ENCODE results near the gene PRSS38.

The PRSS38 gene

GRCh38 chr1:227815468-227816409 lies at the start of gene PRSS38:
PRSS38 (plus strand) TSS chr1:227815675; CDS start chr1:227815717, 42 bp downstream.
- Histone ChIP-seq H3K36me3 (no peaks in the 10 kb centered on the region), H3K4me3 (no peak within 1 kb of the TSS), H3K27me3 (no peaks in the 10 kb centered on the region), H3K27ac (no peak within 1 kb of the TSS), H3K9me3 (peaks cover 0 to 11% (median 8%) of the 10 kb centered on the region in 3 donors), H3K4me1 (no peaks in the 10 kb centered on the region)
- no peak for TF ChIP-seq CTCF (IDR thresholded peaks at IDR 0.05)
- intact Hi-C loops (cut with DNase I; ENCODE audit: low total_unique reads): no loop called here
- DNase-seq: no peak

- intact Hi-C loops (cut with DNase I; ENCODE audit: low total_unique reads): loop anchor here (10.0 kb wide), 1 partner anchor 319 kb away; the partner anchor contains the start of gene ARF1
- Histone ChIP-seq H3K4me1 (peaks cover 0 to 16% (median 6%) of the 10 kb centered on the region in 4 donors), H3K36me3 (peaks cover 27 to 85% (median 52%) of the 10 kb centered on the region in 3 donors), H3K27ac (no peak overlapping the region), H3K9me3 (no peaks in the 10 kb centered on the region), H3K4me3 (no peak overlapping the region), H3K27me3 (no peaks in the 10 kb centered on the region)
- DNase-seq: no peak
- no peak for TF ChIP-seq CTCF (IDR thresholded peaks at IDR 0.05)
These were observed 49.4 kb upstream of the PRSS38 start for GRCh38 chr1:227766015-227766634.

GRCh38 chr1:227766653-227767277 lies 48.7 kb upstream of the PRSS38 start:
- Histone ChIP-seq H3K4me3 (no peak overlapping the region), H3K9me3 (no peaks in the 10 kb centered on the region), H3K36me3 (peaks cover 27 to 84% (median 52%) of the 10 kb centered on the region in 3 donors), H3K4me1 (peaks cover 0 to 16% (median 6%) of the 10 kb centered on the region in 4 donors), H3K27me3 (no peaks in the 10 kb centered on the region), H3K27ac (no peak overlapping the region)
- no peak for DNase-seq
- no peak for TF ChIP-seq CTCF (IDR thresholded peaks at IDR 0.05)
- intact Hi-C loops (cut with DNase I; ENCODE audit: low total_unique reads): loop anchor here (10.0 kb wide), 1 partner anchor 318 kb away; the partner anchor contains the start of gene ARF1

- H3K4me3 ChIP-seq: no peak overlapping the region
- H3K4me1 ChIP-seq: peaks cover 0 to 10% (median 3%) of the 10 kb centered on the region in 4 donors
- H3K36me3 ChIP-seq: peaks cover 27 to 86% (median 52%) of the 10 kb centered on the region in 3 donors
- intact Hi-C loops (cut with DNase I; ENCODE audit: low total_unique reads): loop anchor here (10.0 kb wide), 1 partner anchor 317 kb away; the partner anchor contains the start of gene ARF1
- TF ChIP-seq CTCF (IDR thresholded peaks at IDR 0.05): no peak
- no peak for DNase-seq
- no peaks in the 10 kb centered on the region for H3K9me3 ChIP-seq
- no peak overlapping the region for H3K27ac ChIP-seq
- H3K27me3 ChIP-seq: no peaks in the 10 kb centered on the region
These were observed 47.9 kb upstream of the PRSS38 start for GRCh38 chr1:227767401-227768124.

GRCh38 chr1:227768125-227768439 lies 47.4 kb upstream of the PRSS38 start:
- Histone ChIP-seq H3K4me1 (peaks cover 0 to 6% (median 0%) of the 10 kb centered on the region in 4 donors), H3K9me3 (no peaks in the 10 kb centered on the region), H3K4me3 (no peak overlapping the region), H3K27ac (no peak overlapping the region), H3K36me3 (peaks cover 27 to 86% (median 52%) of the 10 kb centered on the region in 3 donors), H3K27me3 (no peaks in the 10 kb centered on the region)
- TF ChIP-seq CTCF (IDR thresholded peaks at IDR 0.05): no peak
- DNase-seq: no peak
- intact Hi-C loops (cut with DNase I; ENCODE audit: low total_unique reads): loop anchor here (10.0 kb wide), 1 partner anchor 317 kb away; the partner anchor contains the start of gene ARF1
